ENCODE results near the gene RAVER2.
"Not testable (repeated sequence)": the region's sequence is repeated elsewhere in the genome, so short reads cannot be mapped to it uniquely, and the experiment has no call there.

Gene RAVER2

DNA sequence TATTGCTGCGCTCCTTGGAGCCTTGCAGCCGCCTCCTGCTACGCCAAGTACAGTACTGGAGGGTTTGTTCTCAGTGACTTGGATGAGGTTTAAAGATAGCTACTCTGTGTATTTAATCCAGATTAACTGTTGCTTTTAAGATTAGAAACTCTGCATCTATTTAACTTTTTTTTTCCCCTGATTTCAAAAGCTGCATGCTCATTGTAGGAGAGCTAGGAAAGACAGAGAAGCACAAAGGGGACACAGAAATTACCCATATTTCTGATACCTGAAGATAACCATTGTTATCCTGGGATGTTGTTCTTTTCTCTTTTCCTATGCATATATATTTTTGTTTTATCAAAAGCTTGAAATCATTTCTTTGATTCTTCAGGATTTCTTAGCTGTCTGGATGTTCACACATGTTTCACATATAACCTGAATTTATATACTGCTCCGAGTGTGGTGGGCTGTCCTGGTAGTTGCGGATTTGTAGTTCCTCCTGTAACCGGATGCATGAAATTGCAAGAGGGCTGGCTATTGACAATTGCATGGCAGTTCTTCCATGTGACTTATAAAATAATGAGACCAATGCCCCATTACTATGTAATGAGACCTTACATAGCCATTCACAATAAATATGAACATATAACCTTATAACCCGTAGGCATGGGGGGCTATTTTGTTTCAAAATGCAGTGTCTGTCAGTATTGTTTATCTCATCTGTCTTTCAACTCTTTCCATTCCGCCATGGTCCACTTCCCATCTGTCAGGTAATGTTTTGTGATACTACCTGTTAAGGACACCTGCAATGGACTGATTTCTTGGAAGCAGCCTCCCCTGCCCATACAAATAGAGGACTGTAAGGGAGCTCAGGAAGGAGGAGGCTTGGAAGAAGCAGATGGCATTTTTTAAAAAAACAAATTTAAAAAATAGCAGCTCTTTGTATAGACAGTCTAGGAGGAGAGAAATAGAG, 1.4 kb downstream of the RAVER2 start:
- in situ Hi-C loops (cut with MboI; ENCODE audit: low sequenced_read_pairs) = no loop called here

GRCh38 chr1:64748222-64748621, 3.3 kb downstream of the RAVER2 start:
- in situ Hi-C loops (cut with MboI; ENCODE audit: low sequenced_read_pairs) = no loop called here

GRCh38 chr1:64748706-64749105, 3.8 kb downstream of the RAVER2 start:
- in situ Hi-C loops (cut with MboI; ENCODE audit: low sequenced_read_pairs) = no loop called here

GRCh38 chr1:64750092-64750491, 5.2 kb downstream of the RAVER2 start:
- in situ Hi-C loops (cut with MboI; ENCODE audit: low sequenced_read_pairs) = no loop called here

- in situ Hi-C loops (cut with MboI; ENCODE audit: low sequenced_read_pairs) = no loop called here
These were observed 6.0 kb downstream of the RAVER2 start for GRCh38 chr1:64750875-64751274.

GRCh38 chr1:64754173-64754572, 9.3 kb downstream of the RAVER2 start:
- in situ Hi-C loops (cut with MboI; ENCODE audit: low sequenced_read_pairs) = no loop called here

GRCh38 chr1:64755361-64755760, 10.5 kb downstream of the RAVER2 start:
- in situ Hi-C loops (cut with MboI; ENCODE audit: low sequenced_read_pairs) = no loop called here

- in situ Hi-C loops (cut with MboI; ENCODE audit: low sequenced_read_pairs) = no loop called here
These were observed 11.9 kb downstream of the RAVER2 start for GRCh38 chr1:64756770-64757169.

- in situ Hi-C loops (cut with MboI; ENCODE audit: low sequenced_read_pairs) = no loop called here
These were observed 12.3 kb downstream of the RAVER2 start for GRCh38 chr1:64757213-64757612.

DNA sequence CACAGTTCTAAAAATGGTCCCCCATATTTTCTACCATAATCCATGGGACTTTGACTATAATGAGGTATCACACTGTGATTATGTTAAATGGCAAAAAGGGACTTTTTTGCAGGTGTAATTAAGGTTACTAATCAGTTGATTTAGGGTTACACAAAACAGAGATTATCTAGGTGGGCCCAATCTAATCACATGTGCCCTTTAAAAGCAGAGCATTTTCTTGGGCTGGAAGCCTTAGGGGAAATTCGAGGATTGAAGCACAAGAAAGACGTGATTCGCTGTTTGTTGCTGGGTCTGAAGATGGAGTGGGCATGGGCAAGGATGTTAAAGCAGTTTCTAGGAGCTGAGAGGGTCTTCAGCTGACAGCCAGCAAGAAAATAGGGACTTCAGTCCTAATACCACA, 13.4 kb downstream of the RAVER2 start:
- in situ Hi-C loops (cut with MboI; ENCODE audit: low sequenced_read_pairs) = no loop called here

GRCh38 chr1:64759968-64760367, 15.1 kb downstream of the RAVER2 start:
- in situ Hi-C loops (cut with MboI; ENCODE audit: low sequenced_read_pairs) = no loop called here

DNA sequence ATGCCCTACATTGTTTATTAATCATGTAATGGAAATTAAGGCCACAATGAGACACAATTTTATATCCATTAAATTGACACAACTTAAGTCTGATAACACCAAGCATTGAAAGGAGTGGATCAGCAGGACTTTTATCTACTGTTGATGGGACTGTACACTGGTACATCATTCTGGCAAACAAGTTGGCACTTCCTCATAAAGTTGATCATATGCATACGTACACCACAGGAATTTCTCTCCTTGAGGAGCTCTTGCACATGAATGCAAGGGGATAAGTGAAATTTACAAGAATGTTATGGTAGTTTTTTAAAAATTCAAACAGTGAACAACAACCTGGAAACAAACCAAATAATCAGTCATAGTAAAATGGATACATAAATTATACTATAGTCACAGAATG, 20.1 kb downstream of the RAVER2 start:
- in situ Hi-C loops (cut with MboI; ENCODE audit: low sequenced_read_pairs) = no loop called here

DNA sequence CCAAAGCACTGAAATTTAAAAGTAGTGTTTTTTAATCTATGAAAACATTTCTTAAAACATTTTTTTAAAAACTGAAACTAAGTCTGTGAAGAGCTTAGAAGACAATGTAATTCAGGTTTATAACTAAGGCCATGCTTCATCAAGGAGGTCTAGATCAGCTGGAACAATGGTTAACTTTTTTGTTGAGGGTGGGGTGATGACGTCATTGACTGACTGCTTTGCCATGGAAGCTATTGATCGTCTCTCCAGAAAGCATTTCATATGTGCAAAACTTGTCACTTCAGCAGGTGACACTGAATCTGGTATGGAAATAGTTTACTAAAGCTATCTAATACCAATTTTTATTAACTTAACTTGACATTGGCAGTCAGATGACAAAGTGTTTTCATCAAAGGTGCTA, 21.0 kb downstream of the RAVER2 start:
- in situ Hi-C loops (cut with MboI; ENCODE audit: low sequenced_read_pairs) = no loop called here

GRCh38 chr1:64766429-64766828, 21.6 kb downstream of the RAVER2 start:
- in situ Hi-C loops (cut with MboI; ENCODE audit: low sequenced_read_pairs) = no loop called here

GRCh38 chr1:64769482-64769881, 24.6 kb downstream of the RAVER2 start:
- in situ Hi-C loops (cut with MboI; ENCODE audit: low sequenced_read_pairs) = no loop called here

DNA sequence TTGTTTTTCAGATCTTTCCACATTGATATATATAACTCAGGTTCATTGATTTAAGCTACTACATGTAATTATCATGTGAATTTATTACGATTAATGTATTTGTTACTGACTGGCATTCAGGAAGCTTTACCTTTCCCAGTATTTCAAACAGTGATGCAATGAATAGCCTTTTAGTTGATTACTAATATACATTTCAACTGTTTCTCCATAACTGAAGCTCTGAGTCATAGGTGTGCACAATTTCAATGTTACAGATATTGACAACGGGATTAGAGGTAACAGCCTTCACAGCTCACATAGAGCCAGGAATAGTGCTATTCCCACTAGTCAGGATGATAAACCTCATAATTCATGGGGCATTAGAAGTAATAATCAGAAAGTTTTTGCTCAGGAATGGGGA, 25.1 kb downstream of the RAVER2 start:
- in situ Hi-C loops (cut with MboI; ENCODE audit: low sequenced_read_pairs) = no loop called here

DNA sequence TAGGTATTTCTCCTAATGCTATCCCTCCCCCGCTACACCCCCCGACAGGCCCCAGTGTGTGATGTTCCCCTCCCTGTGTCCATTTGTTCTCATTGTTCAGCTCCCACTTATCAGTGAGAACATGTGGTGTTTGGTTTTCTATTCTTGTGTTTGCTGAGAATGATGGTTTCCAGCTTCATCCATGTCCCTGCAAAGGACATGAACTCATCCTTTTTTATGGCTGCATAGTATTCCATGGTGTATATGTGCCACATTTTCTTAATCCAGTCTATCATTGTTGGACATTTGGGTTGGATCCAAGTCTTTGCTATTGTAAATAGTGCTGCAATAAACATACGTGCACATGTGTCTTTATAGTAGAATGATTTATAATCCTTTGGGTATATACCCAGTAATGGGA, 28.4 kb downstream of the RAVER2 start:
- in situ Hi-C loops (cut with MboI; ENCODE audit: low sequenced_read_pairs) = not testable (repeated sequence)

DNA sequence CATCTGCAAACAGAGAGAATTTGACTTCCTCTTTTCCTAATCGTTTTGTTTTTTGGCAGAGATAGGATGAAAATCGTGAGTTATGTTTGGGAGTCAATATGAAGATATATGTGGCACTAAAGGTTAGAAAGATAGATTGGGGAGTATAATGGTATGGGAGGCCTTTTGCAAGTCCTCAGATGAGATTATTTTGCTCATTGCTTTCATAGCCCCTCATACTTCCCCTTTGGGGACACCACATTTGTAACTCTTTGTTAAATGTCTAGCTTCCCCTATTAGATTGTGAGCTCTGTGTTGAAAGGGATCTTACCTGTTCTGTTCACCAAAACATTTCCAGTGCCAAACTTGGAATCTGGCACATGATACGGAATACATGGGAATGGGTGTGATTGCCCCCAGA, 30.2 kb downstream of the RAVER2 start:
- in situ Hi-C loops (cut with MboI; ENCODE audit: low sequenced_read_pairs) = no loop called here

DNA sequence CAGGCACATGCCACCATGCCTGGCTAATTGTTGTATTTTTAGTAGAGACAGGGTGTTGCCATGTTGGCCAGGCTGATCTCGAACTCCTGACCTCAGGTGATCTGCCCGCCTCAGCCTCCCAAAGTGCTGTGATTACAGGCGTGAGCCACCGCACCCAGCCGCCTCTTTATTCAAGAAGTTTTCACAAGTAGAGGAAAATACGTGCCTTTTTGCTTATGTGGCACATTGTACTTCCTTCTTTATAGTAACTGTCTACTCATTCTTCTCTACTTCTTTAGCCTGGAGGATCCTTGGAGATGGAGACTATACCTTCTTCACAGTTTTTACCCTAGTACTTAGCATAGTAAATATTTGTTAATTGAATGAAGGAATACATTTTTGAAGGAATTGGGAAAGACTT, 37.2 kb downstream of the RAVER2 start:
- in situ Hi-C loops (cut with MboI; ENCODE audit: low sequenced_read_pairs) = not testable (repeated sequence)

DNA sequence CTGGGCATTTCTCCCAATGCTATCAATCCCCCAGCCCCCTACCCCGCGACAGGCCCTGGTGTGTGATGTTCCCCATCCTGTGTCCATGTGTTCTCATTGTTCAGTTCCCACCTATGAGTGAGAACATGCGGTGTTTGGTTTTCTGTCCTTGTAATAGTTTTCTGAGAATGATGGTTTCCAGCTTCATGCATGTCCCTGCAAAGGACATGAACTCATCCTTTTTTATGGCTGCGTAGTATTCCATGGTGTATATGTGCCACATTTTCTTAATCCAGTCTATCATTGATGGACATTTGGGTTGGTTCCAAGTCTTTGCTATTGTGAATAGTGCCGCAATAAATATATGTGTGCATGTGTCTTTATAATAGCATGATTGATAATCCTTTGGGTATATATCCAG, 38.0 kb downstream of the RAVER2 start:
- in situ Hi-C loops (cut with MboI; ENCODE audit: low sequenced_read_pairs) = not testable (repeated sequence)

DNA sequence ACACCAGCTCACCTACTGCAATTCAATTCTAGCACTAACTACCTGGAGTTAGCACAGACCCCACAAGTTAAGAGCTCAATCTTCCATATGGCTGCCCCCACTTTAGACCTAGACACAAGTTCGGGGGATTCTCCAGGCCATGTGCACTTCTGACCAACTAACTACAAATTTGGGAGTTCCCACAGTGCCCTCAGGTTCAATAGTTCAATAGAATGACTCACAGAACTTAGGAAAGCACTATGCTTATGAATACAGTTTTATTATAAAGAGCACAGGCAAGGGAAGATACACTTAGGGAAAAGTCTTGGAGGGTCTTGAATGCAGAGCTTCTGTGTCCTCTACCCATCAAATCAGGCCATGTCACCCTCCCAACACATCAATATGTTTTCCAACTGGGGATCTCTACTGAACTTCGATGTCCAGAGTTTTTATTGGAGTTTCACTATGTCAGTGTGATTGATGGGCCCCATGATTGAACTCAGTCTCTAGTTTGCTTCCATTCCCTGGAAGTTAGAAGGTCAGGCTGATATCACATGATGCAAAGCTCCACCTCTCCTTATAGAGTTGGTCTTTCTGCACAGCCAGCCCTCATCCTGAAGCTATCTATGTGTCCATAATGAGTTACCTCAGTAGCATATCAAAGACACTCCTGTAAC, 46.1 kb downstream of the RAVER2 start:
- in situ Hi-C loops (cut with MboI; ENCODE audit: low sequenced_read_pairs) = no loop called here

- in situ Hi-C loops (cut with MboI; ENCODE audit: low sequenced_read_pairs) = no loop called here
These were observed 54.0 kb downstream of the RAVER2 start for GRCh38 chr1:64798872-64799271.
